GM19397 (cell line): ENCODE measurements around the gene BANF2.

Source experiments
- ATAC-seq: cut with Tn5 transposase; IDR thresholded peaks from one replicate; pipeline ENCODE4 v1.9.1; 2021; ENCODE audit warnings: mild to moderate bottlenecking, moderate library complexity; ENCODE audit not compliant: unreplicated experiment

The BANF2 gene

GRCh38 chr20:17708675-17709360 is 9.1 kb downstream of the BANF2 start:
- ATAC-seq = no peak

- no peak for ATAC-seq
These were observed 9.9 kb downstream of the BANF2 start for GRCh38 chr20:17709361-17710293.

- ATAC-seq = no peak
These were observed 10.9 kb downstream of the BANF2 start for GRCh38 chr20:17710379-17711266.

- no peak for ATAC-seq
These were observed 11.5 kb downstream of the BANF2 start for GRCh38 chr20:17711267-17711627.

GRCh38 chr20:17712201-17712600 is 12.4 kb downstream of the BANF2 start:
- ATAC-seq = no peak

- ATAC-seq = no peak
These were observed 12.9 kb downstream of the BANF2 start for GRCh38 chr20:17712708-17713107.

- ATAC-seq = no peak
These were observed 14.8 kb downstream of the BANF2 start for GRCh38 chr20:17714597-17714996.

GRCh38 chr20:17715075-17715474 is 15.3 kb downstream of the BANF2 start:
- ATAC-seq = no peak

- ATAC-seq = no peak
These were observed 16.6 kb downstream of the BANF2 start for GRCh38 chr20:17716331-17716730.

GRCh38 chr20:17720755-17721154 is 21.0 kb downstream of the BANF2 start:
- no peak for ATAC-seq

GRCh38 chr20:17721802-17722486 is 22.2 kb downstream of the BANF2 start:
- no peak for ATAC-seq

GRCh38 chr20:17722493-17723300 is 22.9 kb downstream of the BANF2 start:
- no peak for ATAC-seq

- no peak for ATAC-seq
These were observed 23.5 kb downstream of the BANF2 start for GRCh38 chr20:17723301-17723691.

- no peak for ATAC-seq
These were observed 25.5 kb downstream of the BANF2 start for GRCh38 chr20:17725094-17725835.

GRCh38 chr20:17726902-17727301 is 27.1 kb downstream of the BANF2 start:
- no peak for ATAC-seq

- no peak for ATAC-seq
These were observed 27.6 kb downstream of the BANF2 start for GRCh38 chr20:17727351-17727750.

- no peak for ATAC-seq
These were observed 28.3 kb downstream of the BANF2 start for GRCh38 chr20:17728074-17728473.

GRCh38 chr20:17730071-17730470 is 30.3 kb downstream of the BANF2 start:
- ATAC-seq = no peak

GRCh38 chr20:17731233-17731632 is 31.5 kb downstream of the BANF2 start:
- ATAC-seq = no peak
